Measurements from ENCODE around the gene MTPN. TPM values are rescaled to one million over a fixed set of nuclear protein-coding genes. Genes with fewer than 3 reads are reported as not detected.
A peak's percentile ranks its signal among the peaks of the same experiment; 100 is the strongest.

MTPN gene
- total RNA-seq, 1 donor, result 172 TPM

DNA sequence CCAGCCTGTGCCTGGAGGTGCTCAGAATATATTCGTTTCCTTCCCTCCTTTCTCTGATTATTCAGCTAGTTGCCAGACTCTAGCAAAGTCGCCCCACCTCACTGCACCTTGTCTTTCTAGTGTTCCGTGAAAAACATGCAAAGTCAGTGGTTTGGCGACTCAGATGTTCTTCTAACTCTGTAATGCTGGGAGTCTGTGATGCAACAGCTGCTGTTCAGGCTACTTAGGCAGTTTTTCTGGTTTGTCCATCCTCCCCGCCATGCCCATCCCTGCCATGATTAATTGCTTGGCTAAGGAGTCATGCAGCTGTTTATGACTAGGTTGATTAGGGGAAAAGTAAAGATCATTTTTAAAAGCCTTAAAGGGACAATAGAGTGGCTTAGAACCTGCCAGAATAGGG, 99.4 kb downstream of the MTPN start:
- TF ChIP-seq CTCF (IDR thresholded peaks at IDR 0.05; ENCODE audit: insufficient read depth, low read length), result no peak
- H3K4me3 ChIP-seq (ENCODE audit: low read depth, low read length), result no peak overlapping the region
- peak; percentile 37 for DNase-seq (ENCODE audit: low read depth)

Small RNA genes lying within 50 kb of the gene (small RNA-seq; reads per million reads assigned to genes)
- not detected for gene RNU6-223P

Other genes with a start within 250 kb of the MTPN start
- 0.99 and 3.3 TPM in 2 replicates for gene SLC13A4, start 249.2 kb downstream of the MTPN start, total RNA-seq (ENCODE audit: low replicate concordance)
- gene FAM180A, start 228.5 kb downstream of the MTPN start, total RNA-seq (ENCODE audit: low replicate concordance), result 2.5 and 71.0 TPM in 2 replicates